NCI-H2107 (cell line): ENCODE measurements around the gene TMEM132C.
A peak's percentile ranks its signal among the peaks of the same experiment; 100 is the strongest.
"Not testable (repeated sequence)": the region's sequence is repeated elsewhere in the genome, so short reads cannot be mapped to it uniquely, and the experiment has no call there.

Source experiments
- DNase-seq: peaks from one replicate; lab custom pipeline; 2025; lab: John Stamatoyannopoulos, UW

TMEM132C gene

DNA sequence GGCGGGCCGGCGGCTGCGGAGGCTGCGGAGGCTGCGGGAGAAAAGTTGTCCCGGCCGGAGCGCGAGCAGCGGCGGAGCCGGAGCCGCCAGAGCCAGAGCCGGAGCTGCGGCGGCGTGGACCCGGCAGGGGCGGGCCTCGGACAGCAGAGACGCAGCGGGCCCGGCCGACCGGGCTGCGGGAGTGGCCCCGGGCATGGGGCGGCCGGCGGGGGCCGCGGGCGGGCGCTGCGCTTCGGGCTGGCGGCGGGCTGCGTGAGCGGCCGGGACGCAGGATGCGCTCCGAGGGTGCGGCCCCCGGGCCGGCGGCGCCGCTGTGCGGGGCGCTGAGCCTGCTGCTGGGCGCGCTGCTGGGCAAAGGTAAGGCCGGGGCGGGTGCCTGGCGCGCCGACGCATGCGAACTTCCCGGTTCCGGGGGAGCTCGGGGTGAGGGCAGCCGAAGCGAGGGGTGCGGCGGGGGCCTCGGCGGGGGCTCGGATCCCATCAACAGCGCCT, at the start of gene TMEM132C:
Gene TMEM132C (plus strand): TSS at position 40 of the 492 bp plus-strand sequence. CDS start 233 bp downstream, at position 273.
- no peak for DNase-seq

DNA sequence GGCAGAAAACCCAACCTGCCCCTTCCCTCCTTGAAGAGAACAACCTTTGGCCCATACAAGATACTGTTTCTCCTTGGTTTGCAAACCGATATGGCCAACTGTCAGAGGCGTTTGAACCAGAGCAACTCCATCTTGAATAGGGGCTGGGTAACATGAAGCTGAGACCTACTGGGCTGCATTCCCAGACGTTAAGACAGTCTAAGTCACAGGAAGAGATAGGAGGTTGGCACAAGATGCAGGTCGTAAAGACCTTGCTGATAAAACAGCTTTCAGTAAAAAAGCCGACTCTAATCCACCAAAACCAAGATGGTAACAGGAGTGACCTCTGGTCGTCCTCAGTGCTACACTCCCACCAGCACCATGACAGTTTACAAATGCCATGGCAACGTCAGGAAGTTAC, 42.7 kb upstream of the TMEM132C start:
- DNase-seq: no peak

DNA sequence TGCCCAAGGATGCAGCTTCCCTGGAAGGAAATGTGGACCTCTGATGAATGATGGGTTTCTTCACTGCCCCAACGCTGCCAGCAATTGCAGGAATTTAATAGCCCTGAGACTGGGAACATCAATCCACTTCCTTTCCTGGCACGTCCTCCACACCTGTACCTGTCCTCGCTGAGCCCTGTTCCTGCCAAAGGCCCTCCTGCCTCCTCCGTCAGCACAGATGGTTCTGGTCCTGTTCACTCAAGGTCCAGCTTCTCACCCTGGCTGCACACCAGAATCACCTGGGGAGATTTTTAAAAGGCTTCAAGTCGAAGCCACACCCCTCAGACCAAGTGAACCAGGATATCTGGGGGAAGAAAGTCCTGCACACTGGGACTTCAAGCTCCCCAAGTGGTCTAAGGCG, 38.4 kb upstream of the TMEM132C start:
- DNase-seq: no peak

DNA sequence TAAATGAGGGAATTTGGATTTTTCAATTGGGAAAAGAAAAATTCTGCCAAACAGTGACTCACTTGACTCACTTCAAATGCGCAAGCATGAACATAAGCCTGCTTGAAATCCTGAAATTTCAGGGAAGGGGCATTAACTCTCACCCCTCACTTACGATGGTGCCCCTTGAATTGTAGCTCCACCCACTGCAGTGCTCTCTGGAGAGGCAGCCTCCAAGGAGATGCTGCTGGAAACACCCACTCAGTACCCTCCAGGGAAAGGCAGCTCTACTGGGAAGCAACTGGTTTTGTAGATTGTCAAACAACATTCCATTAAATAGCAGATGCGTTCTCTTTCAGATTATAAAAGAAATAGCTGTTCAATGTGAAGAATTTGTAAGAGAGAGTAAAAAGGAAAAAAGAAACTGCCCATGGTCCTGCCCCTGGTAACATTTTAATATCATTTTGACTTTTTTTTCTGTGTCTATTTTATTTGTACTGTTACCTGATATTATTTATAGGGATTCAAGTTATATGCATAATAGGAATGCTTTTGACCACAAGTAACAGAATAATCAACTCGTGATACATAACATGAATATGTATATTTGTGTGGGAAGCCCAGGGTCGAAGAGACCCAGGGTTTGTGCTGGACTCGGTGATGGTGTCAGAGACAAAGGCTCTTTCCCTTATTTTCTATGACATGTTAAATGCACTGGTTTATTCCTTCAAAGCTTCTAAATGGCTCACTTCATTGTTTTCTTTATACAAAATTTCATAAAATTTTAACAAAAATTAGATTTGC, 31.1 kb upstream of the TMEM132C start:
- no peak for DNase-seq

DNA sequence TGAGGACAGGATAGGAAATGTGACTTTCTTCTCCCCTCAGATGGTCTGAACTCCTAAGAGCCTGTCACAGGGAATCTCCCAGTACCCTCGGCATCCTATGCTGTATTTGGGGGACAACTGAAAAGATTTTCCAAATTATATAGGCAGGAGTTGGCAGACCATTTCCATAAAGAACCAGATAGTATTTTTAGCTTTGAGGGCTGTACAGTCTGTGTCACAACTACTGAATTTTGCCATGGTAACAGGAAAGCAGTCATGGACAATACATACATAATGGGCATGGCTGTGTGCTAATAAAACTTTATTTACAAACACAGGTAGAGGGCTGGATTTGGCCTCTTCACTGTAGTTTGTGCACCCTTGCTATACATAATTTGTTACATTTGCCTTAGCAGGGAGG, 30.4 kb upstream of the TMEM132C start:
- no peak for DNase-seq

DNA sequence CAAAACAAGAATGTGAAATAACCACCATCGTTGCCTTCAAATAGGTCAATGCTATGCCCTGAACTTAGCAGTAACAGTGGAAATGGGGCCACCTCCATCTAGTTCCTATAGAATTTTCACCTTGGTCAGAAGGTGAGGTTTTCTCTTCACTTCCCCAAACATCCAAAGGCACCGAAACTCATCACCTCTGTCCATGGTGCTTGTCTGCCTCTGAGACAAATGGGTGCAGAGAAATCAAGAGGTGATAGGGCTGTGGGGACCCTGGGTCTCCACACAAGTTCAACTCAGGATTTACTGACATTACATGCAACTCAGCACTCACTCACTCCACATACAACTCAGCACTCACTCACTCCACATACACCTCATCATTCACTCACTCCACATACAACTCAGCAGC, 26.2 kb upstream of the TMEM132C start:
- no peak for DNase-seq

DNA sequence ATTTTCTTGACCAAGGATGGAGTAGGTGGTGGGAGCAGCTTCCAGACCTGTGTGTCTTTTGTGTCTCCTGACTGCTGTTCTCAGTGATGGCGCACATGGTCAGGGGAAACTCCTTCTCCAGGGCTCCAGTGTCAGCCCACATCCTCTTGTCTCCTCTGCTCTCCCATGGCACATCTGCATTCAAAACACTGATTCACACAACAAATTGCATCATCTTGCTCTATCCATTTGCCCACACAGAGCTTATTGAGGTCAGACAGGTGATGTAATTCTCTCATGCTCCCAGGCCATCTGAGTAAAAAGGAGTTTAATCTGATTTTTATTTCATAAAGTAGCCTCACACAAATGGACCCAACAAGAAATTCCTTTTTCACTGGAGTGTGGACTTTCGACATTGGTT, 21.8 kb upstream of the TMEM132C start:
- DNase-seq: no peak

DNA sequence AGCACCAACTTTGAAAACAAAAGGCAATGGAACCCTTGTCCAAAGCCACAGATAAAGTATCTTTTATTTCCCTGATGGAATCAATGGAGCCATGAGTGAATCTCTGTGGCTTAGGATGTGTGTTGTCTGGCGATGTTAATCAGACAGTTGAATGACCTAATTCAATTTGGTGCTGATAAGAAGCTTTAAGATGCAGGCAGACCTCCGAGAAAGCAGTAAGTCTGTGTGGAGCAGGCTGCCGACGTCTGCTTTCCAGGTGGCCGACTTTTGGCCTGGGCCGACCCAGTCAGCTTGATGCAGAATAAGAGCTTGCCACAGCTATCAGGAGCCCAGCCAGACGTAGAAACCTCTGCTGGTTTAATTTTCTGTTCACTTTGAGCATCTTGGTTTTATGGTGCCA, 21.1 kb upstream of the TMEM132C start:
- DNase-seq: no peak

DNA sequence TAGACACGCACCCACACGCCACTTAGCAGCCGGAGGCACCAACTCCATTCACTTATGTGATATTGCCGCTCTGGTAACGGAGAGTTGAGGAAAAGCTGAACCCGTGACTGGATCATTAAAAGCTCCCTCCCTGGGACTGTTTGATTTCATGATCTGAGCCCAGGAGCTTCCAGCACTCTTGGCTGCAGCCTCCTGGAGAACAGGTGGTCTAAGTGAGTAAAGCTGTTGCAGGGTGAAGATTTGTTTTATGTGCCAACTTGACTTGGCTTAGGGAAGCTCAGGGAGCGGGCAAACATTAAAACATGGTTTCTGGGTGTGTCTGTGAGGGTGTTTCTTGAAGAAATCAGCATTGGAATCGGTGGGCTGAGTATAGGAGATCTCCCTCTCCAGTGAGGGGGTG, 16.9 kb upstream of the TMEM132C start:
- DNase-seq: no peak

DNA sequence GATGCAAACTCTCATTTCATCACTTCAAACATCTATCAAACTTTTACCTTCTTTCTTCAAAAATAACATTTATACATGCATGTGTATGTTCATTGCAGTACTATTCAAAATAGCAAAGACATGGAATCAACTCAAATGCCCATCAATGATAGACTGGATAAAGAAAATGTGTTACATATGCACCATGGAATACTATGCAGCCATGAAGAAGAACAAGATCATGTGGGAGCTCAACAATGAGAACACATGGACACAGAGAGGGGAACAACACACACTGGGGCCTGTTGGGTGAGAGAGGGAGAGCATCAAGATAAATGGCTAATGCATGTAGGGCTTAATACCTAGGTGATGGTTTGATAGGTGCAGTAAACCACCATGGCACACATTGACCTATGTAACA, 13.1 kb upstream of the TMEM132C start:
- not testable (repeated sequence) for DNase-seq

DNA sequence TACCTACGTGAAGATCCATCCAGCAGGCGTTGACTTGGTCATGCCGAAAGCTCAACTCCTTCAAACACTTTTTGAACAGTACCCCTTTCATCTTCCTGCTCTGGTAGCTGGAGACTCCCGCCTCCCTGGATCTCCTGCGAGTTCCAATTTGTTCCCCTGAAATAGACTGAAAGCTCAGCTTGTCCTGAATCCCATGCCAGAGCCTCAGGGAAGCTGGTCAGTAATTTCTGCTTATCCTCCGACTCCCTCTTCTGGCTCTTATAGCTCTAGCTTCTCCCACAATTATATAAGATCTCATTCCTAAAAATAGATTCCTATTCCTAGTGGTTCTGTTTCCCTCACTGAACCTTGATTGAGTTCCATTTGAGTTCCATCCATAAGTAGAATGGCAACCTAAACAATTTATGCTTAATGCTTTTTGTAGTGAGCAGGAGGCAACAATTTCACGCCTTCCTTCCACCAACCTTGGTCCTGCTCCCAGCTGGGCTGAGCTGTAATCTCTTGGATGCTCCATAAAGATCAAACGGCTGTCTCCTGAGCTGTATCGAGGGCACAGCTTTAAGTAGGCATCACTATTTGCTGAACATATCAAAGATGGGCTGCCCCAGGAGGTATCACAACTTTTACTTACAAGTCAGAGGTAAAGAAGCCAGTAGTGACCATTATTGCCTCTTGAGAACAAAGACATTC, 8.0 kb upstream of the TMEM132C start:
- no peak for DNase-seq

DNA sequence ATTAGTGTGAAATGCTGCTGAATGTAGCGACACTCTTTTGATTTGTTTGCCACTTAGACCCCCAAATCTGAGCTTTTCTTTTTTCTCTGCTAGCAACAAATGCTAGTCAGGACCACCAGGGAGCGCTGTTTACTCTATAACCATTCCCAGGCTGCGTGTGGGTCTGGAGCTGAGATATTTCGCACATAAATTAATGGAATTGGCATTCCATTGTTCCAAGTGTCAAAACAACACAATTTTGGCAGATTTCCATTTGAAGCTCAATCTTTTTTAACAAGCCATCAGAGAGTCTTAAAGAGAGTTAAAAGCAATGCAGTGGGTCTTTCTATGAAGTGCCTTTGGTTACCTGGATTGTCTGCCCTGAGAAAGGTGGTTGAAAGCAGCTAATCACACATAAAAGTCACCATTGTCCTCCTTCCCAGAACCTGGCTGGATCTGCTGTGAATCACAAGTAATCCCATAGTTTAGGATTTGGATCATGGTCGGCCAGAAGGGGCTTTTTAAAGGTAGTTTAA, 7.4 kb upstream of the TMEM132C start:
- DNase-seq: peak; percentile 43

DNA sequence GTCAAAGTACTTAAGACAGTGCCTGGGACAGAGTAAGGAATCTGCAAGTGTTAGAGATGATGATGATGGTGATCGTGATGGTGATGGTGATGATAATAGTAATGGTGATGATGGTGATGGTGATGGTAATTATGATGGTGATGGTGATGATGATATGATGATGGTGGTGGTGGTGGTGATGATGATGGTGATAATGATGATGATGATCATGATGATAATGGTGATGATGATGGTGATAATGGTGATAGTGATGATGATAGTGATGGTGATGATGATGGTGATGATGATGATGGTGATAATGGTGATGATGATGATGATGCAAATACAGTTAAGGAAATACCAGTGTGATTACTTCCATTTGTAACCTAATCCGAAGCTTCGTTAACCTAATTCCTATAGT, 5.2 kb upstream of the TMEM132C start:
- no peak for DNase-seq

DNA sequence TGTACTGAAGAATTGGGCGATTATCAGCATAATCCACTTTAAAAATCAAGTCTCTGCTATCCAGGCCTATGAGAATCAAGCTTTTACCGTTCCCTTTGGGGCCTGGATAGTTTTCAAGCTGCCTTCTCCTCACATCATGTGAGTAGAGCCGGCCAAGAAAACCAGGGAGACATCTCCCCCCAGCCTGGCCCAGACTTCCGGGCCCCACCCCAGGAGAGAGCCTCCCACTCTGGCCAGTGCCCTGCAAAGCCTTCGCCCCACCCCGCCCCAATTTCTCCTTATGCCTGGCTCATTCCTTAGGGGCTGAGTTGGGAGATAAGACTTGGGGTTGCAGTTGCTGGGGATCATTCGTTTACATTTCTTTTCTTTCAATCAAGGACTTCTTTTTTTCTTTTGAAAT, 1.4 kb upstream of the TMEM132C start:
- DNase-seq: no peak

DNA sequence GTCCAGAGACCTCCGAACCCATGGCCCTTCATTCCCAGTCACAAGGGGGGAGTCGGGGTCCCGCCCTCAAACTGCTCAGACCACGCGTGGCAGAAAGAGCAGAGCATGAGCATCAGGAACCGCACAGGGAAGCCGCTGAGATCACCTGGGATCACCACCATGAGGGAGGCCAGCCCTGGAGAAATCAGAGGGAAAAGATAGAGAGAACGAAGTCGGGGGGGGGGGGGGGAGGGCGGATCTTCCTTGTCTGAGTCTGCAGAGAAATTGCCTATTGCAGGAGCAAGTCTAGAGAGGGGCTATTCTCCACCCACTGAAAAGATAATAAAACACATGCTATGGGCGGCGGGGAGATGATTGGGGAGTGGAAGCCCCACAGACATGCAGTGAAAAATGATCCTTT, 884 bp upstream of the TMEM132C start:
- DNase-seq: no peak

DNA sequence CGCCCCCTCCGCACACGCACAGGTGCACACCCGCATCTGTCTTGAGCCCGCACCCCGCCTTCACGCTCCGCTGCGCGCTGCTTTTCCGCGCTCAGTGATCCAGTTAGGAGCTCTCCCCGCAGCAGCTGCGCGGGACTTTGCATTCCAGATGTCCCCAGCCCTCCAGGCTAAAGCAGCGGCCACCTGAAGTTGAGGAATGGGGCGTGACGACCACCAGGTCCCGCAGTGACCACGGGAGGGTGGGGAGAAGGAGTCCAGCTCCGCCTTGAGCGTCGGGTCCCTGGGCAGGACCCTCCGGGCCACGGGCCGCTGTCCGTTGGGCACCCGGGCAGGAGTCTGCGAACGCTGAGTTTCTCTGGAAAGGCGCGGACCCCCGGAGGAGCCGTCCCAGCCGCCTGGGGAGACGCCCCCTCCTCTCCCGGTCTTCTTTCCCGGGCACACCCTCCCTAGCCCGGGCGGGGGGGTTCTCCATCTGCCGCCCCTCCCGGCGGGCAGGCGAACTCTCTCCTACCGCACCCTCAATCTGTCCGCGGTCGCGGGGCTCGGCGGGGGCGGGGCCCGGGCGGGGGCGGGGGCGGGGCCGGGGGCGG, 334 bp upstream of the TMEM132C start:
- no peak for DNase-seq

DNA sequence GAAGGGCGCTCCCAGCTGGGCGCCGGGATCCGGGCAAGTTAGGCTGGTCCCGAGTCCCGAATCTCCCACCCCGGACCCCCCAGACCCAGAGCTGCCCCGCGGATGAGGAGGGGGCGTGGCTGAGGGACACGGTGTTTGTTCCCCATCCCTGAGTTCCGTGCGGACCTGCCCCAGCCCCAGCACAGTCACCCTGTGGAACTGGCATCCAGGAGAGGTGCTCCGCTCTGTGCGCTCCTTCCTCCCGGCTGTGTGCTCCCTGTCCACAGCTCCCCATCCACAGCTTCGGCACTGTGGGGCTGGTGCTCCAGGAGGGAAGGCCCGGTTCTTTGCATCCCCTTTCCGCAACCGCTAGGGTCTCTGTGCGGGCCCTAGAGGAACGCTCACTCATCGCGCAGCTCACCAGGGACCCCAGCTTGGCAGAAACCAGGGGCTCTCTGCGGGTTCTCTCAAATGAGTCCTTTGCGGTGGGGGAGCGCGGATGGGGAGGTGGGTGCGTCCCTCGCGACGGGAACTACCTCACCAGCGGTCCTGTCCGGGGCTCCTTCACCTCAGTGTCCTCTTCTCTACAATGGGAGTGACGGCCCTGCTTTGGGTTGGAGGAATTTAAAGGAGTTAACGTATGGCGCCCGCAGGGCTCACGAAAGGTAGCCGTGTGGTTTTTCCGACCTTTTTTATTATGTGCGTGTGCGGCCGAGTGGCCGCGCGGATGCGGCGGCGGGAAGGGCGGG, 845 bp downstream of the TMEM132C start:
- DNase-seq: no peak

DNA sequence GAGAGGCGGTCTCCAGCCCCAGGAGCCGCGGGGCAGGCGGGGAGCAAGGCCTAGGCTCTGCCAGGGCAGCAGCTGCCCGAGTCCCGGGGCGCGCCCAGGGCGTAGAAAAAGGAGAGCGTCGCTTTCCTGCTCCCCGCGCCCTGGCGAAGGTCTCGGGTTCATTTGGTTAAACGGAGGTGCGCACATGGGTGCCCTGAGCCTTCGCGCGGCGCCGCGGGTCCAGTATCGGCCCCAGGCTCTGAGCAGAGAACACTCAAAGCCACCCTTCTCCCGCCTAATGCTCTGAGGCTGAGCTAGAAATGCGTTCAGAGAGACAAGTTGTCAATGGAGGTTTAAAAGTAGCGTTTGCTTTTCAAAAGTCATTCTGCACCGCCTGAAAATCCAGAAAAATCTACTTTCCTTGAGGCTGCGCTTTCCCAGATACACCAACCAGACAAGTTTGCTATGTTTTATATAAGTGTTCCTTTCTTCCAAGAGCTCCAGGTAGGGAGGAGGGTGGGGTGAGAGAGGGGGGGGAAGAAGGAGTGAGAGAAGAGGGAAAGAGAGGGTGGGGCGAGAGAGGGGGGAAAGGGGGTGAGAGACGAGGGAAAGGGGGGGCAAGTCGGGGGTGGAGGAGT, 1.5 kb downstream of the TMEM132C start:
- DNase-seq: no peak

DNA sequence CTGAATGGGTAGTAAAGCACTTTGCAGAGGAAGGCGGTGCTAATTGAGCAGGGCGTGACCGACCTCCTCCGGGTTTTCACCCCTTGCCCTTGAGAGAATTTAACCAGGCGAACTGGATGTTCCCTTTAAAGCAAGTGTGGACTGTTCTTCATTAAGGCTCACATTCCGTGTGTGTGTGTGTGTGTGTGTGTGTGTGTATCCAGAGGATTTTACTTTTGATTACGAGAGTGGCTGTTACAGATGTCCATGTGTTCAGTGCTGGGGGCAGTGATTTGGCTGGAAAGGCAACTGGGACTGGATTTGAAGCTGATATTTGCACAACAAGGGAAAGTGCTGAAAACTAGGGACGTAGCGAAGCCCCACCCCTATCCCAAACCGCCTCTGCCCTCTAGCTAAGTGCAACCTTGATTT, 2.2 kb downstream of the TMEM132C start:
- no peak for DNase-seq

DNA sequence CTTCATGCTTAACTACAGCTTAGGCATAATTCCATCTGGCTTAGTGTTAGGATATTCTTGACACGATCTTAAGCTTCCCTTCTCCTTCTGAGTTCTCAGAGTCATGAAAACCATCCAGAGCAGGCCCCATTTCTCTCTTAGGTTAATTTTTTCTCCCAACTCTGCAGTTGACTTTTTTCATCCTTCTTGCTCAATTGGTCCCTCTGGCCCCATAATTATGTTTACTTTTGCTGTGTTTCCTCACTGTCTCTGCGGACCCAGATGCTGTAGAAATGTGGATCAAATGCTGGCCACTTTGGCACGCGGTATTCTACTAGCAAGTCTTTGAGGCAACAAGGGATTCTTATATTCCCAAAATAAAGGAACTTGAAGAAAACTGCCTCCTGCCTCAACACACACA, 9.5 kb downstream of the TMEM132C start:
- no peak for DNase-seq

DNA sequence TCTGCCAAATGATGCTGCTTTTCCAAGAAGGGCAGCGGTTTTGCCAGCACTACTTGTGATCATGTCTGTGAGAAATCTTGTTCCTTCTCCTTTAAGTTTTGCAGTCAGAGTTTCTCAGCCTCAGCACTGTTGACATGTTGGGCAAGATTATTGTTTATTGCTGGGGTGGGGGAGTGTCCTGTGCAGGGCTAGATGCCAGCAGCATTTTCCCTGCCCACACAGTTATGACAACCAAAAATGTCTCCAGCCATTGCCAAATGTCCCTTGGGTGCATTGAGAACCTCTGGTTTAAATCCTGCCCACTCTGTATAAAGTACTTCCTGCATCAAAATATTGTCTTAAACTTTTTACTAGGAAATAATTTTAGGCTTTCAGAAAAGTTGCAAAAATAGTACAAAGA, 20.0 kb downstream of the TMEM132C start:
- no peak for DNase-seq

DNA sequence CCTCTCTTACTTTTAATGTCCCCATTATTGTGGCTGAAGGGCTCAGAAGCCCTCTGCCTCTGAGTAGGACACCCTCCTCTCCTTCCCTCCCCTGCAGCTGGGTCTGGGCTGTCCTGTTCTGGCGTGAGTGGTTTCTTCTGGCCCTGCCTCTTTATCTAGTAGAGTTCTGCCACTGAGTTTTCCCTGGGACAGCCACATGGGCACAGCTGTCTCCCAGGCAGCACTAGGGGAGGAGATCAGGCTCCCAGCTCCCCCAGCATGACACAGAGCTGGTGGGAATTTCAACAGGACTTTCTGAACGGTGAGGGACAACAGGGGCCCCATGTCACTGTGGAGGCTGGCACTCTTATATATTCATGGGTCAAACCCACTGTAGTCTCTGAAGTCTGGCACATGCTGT, 21.4 kb downstream of the TMEM132C start:
- DNase-seq: no peak
